ENCODE measurements around the gene BTG2.

Gene BTG2

GRCh38 chr1:203346769-203347102, 41.4 kb downstream of the BTG2 start:
- H4K20me1 ChIP-seq (ENCODE audit: insufficient read depth, low read length) = no peaks in the 10 kb centered on the region

GRCh38 chr1:203349166-203349565, 43.8 kb downstream of the BTG2 start:
- Histone ChIP-seq H3K36me3 (replicated peaks; ENCODE audit: insufficient read depth, low read length) (no peaks in the 10 kb centered on the region), H3K27me3 (replicated peaks; ENCODE audit: insufficient read depth, low read length) (no peaks in the 10 kb centered on the region), H3K9me3 (replicated peaks; ENCODE audit: insufficient read depth, low read length) (no peaks in the 10 kb centered on the region), H3K9ac (ENCODE audit: low read length) (no peak overlapping the region), H3K27ac (ENCODE audit: low read length) (no peak overlapping the region), H3F3A (ENCODE audit: insufficient read depth, low read length) (no peaks in the 10 kb centered on the region), H3K4me1 (ENCODE audit: low read length) (no peaks in the 10 kb centered on the region), H3K79me2 (ENCODE audit: low read length) (no peaks in the 10 kb centered on the region), H3K4me3 (ENCODE audit: low read length) (no peak overlapping the region), H3K4me2 (ENCODE audit: low read depth, low read length) (no peak overlapping the region), H3K9me2 (replicated peaks; ENCODE audit: insufficient read depth, low read length) (no peaks in the 10 kb centered on the region), H2AFZ (ENCODE audit: low read length) (no peak overlapping the region), H4K20me1 (ENCODE audit: insufficient read depth, low read length) (no peaks in the 10 kb centered on the region)
- DNase-seq = no peak
- TF ChIP-seq EZH2phosphoT487 (IDR thresholded peaks at IDR 0.05; ENCODE audit: low read length) (no peak), EZH2 (optimal IDR thresholded peaks at IDR 0.05; ENCODE audit: low read depth, low read length) (no peak), CTCF (IDR thresholded peaks at IDR 0.05; ENCODE audit: low read length) (no peak)

More at GRCh38 chr1:203346769-203347102, 41.4 kb downstream of the BTG2 start:
- Histone ChIP-seq H3K36me3 (replicated peaks; ENCODE audit: insufficient read depth, low read length) (no peaks in the 10 kb centered on the region), H2AFZ (ENCODE audit: low read length) (no peak overlapping the region), H3K9me3 (replicated peaks; ENCODE audit: insufficient read depth, low read length) (no peaks in the 10 kb centered on the region), H3K79me2 (ENCODE audit: low read length) (no peaks in the 10 kb centered on the region), H3K4me1 (ENCODE audit: low read length) (no peaks in the 10 kb centered on the region), H3K27me3 (replicated peaks; ENCODE audit: insufficient read depth, low read length) (0 out of 2 replicates have a peak, but pooled peaks cover 1% of the 10 kb centered on the region), H3K9me2 (replicated peaks; ENCODE audit: insufficient read depth, low read length) (no peaks in the 10 kb centered on the region), H3K4me2 (ENCODE audit: low read depth, low read length) (no peak overlapping the region), H3F3A (ENCODE audit: insufficient read depth, low read length) (no peaks in the 10 kb centered on the region), H3K27ac (ENCODE audit: low read length) (no peak overlapping the region), H3K9ac (ENCODE audit: low read length) (no peak overlapping the region), H3K4me3 (ENCODE audit: low read length) (no peak overlapping the region)
- DNase-seq = no peak
- no peak for TF ChIP-seq EZH2phosphoT487 (IDR thresholded peaks at IDR 0.05; ENCODE audit: low read length)
- no peak for TF ChIP-seq EZH2 (optimal IDR thresholded peaks at IDR 0.05; ENCODE audit: low read depth, low read length)
- TF ChIP-seq CTCF (IDR thresholded peaks at IDR 0.05; ENCODE audit: low read length) = no peak

GRCh38 chr1:203349773-203350524, 44.6 kb downstream of the BTG2 start:
- Histone ChIP-seq H3K36me3 (replicated peaks; ENCODE audit: insufficient read depth, low read length) (no peaks in the 10 kb centered on the region), H3K4me3 (ENCODE audit: low read length) (no peak overlapping the region), H3K9me2 (replicated peaks; ENCODE audit: insufficient read depth, low read length) (no peaks in the 10 kb centered on the region), H3K4me1 (ENCODE audit: low read length) (no peaks in the 10 kb centered on the region), H3K79me2 (ENCODE audit: low read length) (no peaks in the 10 kb centered on the region), H3K9ac (ENCODE audit: low read length) (no peak overlapping the region), H2AFZ (ENCODE audit: low read length) (no peak overlapping the region), H3K4me2 (ENCODE audit: low read depth, low read length) (no peak overlapping the region), H3K27me3 (replicated peaks; ENCODE audit: insufficient read depth, low read length) (no peaks in the 10 kb centered on the region), H3F3A (ENCODE audit: insufficient read depth, low read length) (no peaks in the 10 kb centered on the region), H4K20me1 (ENCODE audit: insufficient read depth, low read length) (no peaks in the 10 kb centered on the region), H3K27ac (ENCODE audit: low read length) (no peak overlapping the region), H3K9me3 (replicated peaks; ENCODE audit: insufficient read depth, low read length) (no peaks in the 10 kb centered on the region)
- DNase-seq = no peak
- TF ChIP-seq EZH2 (optimal IDR thresholded peaks at IDR 0.05; ENCODE audit: low read depth, low read length) (no peak), EZH2phosphoT487 (IDR thresholded peaks at IDR 0.05; ENCODE audit: low read length) (no peak), CTCF (IDR thresholded peaks at IDR 0.05; ENCODE audit: low read length) (no peak)
